Measurements from ENCODE around the gene BMAL1. TPM values are rescaled to one million over a fixed set of nuclear protein-coding genes. Genes with fewer than 3 reads are reported as not detected.

The BMAL1 gene
- polyA plus RNA-seq, 1 experiment: 12.5 TPM

DNA sequence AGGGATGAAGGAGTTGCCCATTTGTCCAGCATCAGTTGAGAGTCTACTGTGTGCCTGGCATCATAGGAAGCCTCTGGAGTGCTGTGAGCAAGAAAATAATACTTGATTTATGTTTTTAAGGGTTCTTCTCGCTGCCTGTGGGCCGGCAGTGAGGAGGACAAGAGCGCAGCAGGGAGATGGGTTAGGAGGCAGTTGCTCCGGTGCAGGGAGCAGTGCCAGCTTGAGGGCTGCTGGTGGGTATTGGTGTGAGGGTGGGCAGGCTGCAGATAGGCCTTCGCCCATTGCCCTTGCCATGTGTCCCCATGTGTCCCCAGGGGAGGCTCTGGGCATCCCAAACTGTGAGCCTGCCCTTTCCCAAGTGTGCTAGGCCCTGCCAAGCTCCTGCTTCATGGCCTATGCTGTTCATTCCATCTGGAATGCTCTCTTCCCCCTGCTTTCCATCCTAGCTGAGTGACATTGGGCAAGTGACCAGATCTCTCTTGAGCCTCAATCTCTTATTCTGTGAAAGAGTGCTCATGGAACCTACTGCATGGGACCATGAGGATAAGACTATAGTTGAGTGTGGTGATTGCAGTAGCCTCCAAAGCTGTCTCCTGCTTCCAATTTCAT is 19.8 kb downstream of the BMAL1 start:
- ChIA-PET CTCF (no interaction called here), POLR2A (no interaction called here)
- TF ChIP-seq, protein P1, sequence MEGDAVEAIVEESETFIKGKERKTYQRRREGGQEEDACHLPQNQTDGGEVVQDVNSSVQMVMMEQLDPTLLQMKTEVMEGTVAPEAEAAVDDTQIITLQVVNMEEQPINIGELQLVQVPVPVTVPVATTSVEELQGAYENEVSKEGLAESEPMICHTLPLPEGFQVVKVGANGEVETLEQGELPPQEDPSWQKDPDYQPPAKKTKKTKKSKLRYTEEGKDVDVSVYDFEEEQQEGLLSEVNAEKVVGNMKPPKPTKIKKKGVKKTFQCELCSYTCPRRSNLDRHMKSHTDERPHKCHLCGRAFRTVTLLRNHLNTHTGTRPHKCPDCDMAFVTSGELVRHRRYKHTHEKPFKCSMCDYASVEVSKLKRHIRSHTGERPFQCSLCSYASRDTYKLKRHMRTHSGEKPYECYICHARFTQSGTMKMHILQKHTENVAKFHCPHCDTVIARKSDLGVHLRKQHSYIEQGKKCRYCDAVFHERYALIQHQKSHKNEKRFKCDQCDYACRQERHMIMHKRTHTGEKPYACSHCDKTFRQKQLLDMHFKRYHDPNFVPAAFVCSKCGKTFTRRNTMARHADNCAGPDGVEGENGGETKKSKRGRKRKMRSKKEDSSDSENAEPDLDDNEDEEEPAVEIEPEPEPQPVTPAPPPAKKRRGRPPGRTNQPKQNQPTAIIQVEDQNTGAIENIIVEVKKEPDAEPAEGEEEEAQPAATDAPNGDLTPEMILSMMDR (IDR thresholded peaks at IDR 0.05; ENCODE audit: low read depth, low read length): no peak

DNA sequence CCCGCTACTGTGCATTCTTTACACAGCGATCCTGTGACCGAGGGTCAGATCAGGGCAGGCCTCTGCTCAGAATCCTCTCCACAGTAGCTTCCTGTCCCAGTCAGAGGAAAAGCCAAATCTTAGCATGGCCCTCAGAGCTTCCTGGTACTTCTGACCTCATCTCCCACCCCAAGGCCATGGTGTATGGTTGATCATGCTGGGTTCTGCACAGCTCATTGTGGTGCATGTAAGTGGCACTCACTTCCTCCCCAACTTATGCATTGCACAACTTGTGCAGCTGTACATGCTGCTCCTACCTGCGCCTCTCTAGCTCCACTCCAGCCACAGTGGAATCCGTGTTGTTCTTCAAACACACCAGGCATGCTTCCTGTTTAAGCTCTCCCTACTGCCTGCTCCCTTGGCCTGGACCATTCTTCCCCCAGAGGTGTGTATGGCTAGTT is 20.3 kb downstream of the BMAL1 start:
- no peaks in the 10 kb centered on the region for H3K27me3 ChIP-seq (ENCODE audit: control insufficient read depth, insufficient read depth, low read length)
- TF ChIP-seq, protein P1 (IDR thresholded peaks at IDR 0.05; ENCODE audit: low read depth, low read length): no peak
- no peaks in the 10 kb centered on the region for H3K9me3 ChIP-seq (ENCODE audit: control insufficient read depth, insufficient read depth, low read length)
- ChIA-PET CTCF (no interaction called here), POLR2A (no interaction called here)
- DNase-seq (ENCODE audit: low read depth, low spot score): no peak
- no peak overlapping the region for H3K27ac ChIP-seq (ENCODE audit: low read depth, low read length)
- H3K4me3 ChIP-seq (ENCODE audit: low read depth, low read length): no peak overlapping the region

More for the DNA sequence above, 19.8 kb downstream of the BMAL1 start:
- Histone ChIP-seq H3K4me3 (ENCODE audit: low read depth, low read length) (no peak overlapping the region), H3K9me3 (ENCODE audit: control insufficient read depth, insufficient read depth, low read length) (no peaks in the 10 kb centered on the region), H3K27me3 (ENCODE audit: control insufficient read depth, insufficient read depth, low read length) (no peaks in the 10 kb centered on the region), H3K27ac (ENCODE audit: low read depth, low read length) (no peak overlapping the region)
- DNase-seq (ENCODE audit: low read depth, low spot score): no peak

- Histone ChIP-seq H3K27ac (ENCODE audit: low read depth, low read length) (no peak overlapping the region), H3K9me3 (ENCODE audit: control insufficient read depth, insufficient read depth, low read length) (no peaks in the 10 kb centered on the region), H3K27me3 (ENCODE audit: control insufficient read depth, insufficient read depth, low read length) (no peaks in the 10 kb centered on the region), H3K4me3 (ENCODE audit: low read depth, low read length) (no peak overlapping the region)
- ChIA-PET POLR2A (no interaction called here), CTCF (no interaction called here)
- no peak for DNase-seq (ENCODE audit: low read depth, low spot score)
- TF ChIP-seq, protein P1 (IDR thresholded peaks at IDR 0.05; ENCODE audit: low read depth, low read length): no peak
Measured at GRCh38 chr11:13298765-13299164, 21.2 kb downstream of the BMAL1 start.

- ChIA-PET POLR2A (no interaction called here), CTCF (interaction anchor here (0.7 kb wide), 1 partner anchor 970 kb away, joined by 3 read pairs; no protein-coding TSS in a partner anchor)
- Histone ChIP-seq H3K27me3 (ENCODE audit: control insufficient read depth, insufficient read depth, low read length) (no peaks in the 10 kb centered on the region), H3K4me3 (ENCODE audit: low read depth, low read length) (no peak overlapping the region), H3K9me3 (ENCODE audit: control insufficient read depth, insufficient read depth, low read length) (no peaks in the 10 kb centered on the region), H3K27ac (ENCODE audit: low read depth, low read length) (no peak overlapping the region)
- TF ChIP-seq, protein P1 (IDR thresholded peaks at IDR 0.05; ENCODE audit: low read depth, low read length): no peak
- no peak for DNase-seq (ENCODE audit: low read depth, low spot score)
Measured at GRCh38 chr11:13301522-13301921, 23.9 kb downstream of the BMAL1 start.

- no peak overlapping the region for H3K27ac ChIP-seq (ENCODE audit: low read depth, low read length)
- no peaks in the 10 kb centered on the region for H3K27me3 ChIP-seq (ENCODE audit: control insufficient read depth, insufficient read depth, low read length)
- TF ChIP-seq, protein P1 (IDR thresholded peaks at IDR 0.05; ENCODE audit: low read depth, low read length): no peak
- H3K4me3 ChIP-seq (ENCODE audit: low read depth, low read length): no peak overlapping the region
- ChIA-PET CTCF (interaction anchor here (0.7 kb wide), 1 partner anchor 971 kb away, joined by 3 read pairs; no protein-coding TSS in a partner anchor), POLR2A (no interaction called here)
- no peak for DNase-seq (ENCODE audit: low read depth, low spot score)
- no peaks in the 10 kb centered on the region for H3K9me3 ChIP-seq (ENCODE audit: control insufficient read depth, insufficient read depth, low read length)
Measured at GRCh38 chr11:13302420-13302958, 24.9 kb downstream of the BMAL1 start.
